Endothelial cell of umbilical vein (primary cell): ENCODE data around the gene GNAZ.

Experiments used
- EZH2 ChIP-seq: IDR thresholded peaks from 2 replicates; pipeline ENCODE4 v1.6.1; 2012; ENCODE audit warnings: borderline replicate concordance, low read depth, mild to moderate bottlenecking, moderate library complexity, low read length, inconsistent platforms; ENCODE audit not compliant: severe bottlenecking
- FOS ChIP-seq: IDR thresholded peaks from 2 replicates; pipeline ENCODE4 v1.6.1; 2011; ENCODE audit warnings: mild to moderate bottlenecking, low read length, moderate library complexity, borderline replicate concordance; ENCODE audit not compliant: insufficient read depth
- GATA2 ChIP-seq: IDR thresholded peaks from 2 replicates; pipeline ENCODE4 v1.7.0; 2011; ENCODE audit warnings: low read depth, mild to moderate bottlenecking, moderate library complexity, mixed read lengths, low read length; ENCODE audit not compliant: insufficient read length, insufficient read depth
- JUN ChIP-seq: IDR thresholded peaks from 2 replicates; pipeline ENCODE4 v1.6.1; 2011; ENCODE audit warnings: borderline replicate concordance, low read depth; ENCODE audit not compliant: insufficient read length, insufficient read depth
- MYC ChIP-seq: IDR thresholded peaks from one replicate; pipeline ENCODE4 v1.6.1; 2011; ENCODE audit warnings: mild to moderate bottlenecking, low read depth, low read length
- POLR2A ChIP-seq: IDR thresholded peaks from 2 replicates; pipeline ENCODE4 v1.6.1; 2012; ENCODE audit warnings: low read depth, mild to moderate bottlenecking, control low read depth, low read length
- POLR2AphosphoS5 ChIP-seq: IDR thresholded peaks from 2 replicates; pipeline ENCODE4 v1.6.1; 2012; ENCODE audit warnings: low read depth, mild to moderate bottlenecking, control low read depth, low read length, moderate library complexity; ENCODE audit not compliant: insufficient read depth
- TF ChIP-seq, protein P1 (sequence below), 2 donors: IDR thresholded peaks; 1 replicate in 1 of 2; 2 replicates in 1 of 2; pipeline ENCODE4 v1.5.1; 2011; ENCODE audit warnings: low read length in 2 of 2, mild to moderate bottlenecking in 2 of 2, moderate library complexity in 2 of 2, control low read depth in 1 of 2, inconsistent platforms in 1 of 2, low read depth in 1 of 2; ENCODE audit not compliant: insufficient read depth in 1 of 2; ENCODE audit errors: extremely low read depth in 1 of 2
- TF ChIP-seq, protein P2 (sequence below): IDR thresholded peaks from 2 replicates; pipeline ENCODE4 v1.6.1; 2011; ENCODE audit not compliant: insufficient read depth, insufficient read length

DNA sequence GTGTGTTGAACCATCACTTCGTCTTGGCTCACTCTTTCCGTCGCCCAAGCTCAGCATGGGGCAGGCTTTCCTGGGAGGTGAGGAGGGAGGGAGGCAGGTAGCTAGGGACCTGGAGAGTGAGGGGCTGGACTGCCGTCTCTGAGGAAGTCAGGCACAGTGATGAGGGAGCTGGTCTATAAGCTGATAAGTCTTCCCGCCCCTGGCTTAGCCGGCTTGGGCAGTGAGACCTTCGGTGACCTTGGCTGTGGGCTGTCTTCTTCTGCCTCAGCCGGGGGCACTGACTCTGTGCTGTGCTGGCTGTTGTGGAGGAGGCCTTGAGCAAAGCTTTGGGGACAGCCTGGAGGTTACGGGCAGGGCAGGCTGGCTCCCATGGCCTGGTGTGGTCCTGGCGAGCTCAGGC, 18.7 kb downstream of the GNAZ start:
- TF ChIP-seq POLR2AphosphoS5 (no peak), POLR2A (no peak), EZH2 (no peak), JUN (no peak), MYC (no peak), FOS (no peak), GATA2 (no peak)
- TF ChIP-seq, protein P1, sequence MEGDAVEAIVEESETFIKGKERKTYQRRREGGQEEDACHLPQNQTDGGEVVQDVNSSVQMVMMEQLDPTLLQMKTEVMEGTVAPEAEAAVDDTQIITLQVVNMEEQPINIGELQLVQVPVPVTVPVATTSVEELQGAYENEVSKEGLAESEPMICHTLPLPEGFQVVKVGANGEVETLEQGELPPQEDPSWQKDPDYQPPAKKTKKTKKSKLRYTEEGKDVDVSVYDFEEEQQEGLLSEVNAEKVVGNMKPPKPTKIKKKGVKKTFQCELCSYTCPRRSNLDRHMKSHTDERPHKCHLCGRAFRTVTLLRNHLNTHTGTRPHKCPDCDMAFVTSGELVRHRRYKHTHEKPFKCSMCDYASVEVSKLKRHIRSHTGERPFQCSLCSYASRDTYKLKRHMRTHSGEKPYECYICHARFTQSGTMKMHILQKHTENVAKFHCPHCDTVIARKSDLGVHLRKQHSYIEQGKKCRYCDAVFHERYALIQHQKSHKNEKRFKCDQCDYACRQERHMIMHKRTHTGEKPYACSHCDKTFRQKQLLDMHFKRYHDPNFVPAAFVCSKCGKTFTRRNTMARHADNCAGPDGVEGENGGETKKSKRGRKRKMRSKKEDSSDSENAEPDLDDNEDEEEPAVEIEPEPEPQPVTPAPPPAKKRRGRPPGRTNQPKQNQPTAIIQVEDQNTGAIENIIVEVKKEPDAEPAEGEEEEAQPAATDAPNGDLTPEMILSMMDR (IDR thresholded peaks at IDR 0.05; ENCODE audit: extremely low read depth in 1 of 2, insufficient read depth in 1 of 2, low read depth in 1 of 2, low read length in 2 of 2): no peak
- TF ChIP-seq, protein P2, sequence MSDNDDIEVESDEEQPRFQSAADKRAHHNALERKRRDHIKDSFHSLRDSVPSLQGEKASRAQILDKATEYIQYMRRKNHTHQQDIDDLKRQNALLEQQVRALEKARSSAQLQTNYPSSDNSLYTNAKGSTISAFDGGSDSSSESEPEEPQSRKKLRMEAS: no peak
